ENCODE measurements around the gene SLC2A13. TPM values are rescaled to one million over a fixed set of nuclear protein-coding genes. Genes with fewer than 3 reads are reported as not detected.

The SLC2A13 gene
- total RNA-seq, 3 donors from 2014 or later = 2.4 to 3.6 (median 3.2) TPM

- no peaks in the 10 kb centered on the region for H3K27me3 Mint-ChIP-seq (ENCODE audit: low read depth)
- no peaks in the 10 kb centered on the region for H3K36me3 Mint-ChIP-seq (ENCODE audit: insufficient read depth)
- H3K4me3 Mint-ChIP-seq = no peak overlapping the region
- ATAC-seq = no peak
- DNase-seq = no peak
- peaks cover under 1% of the 10 kb centered on the region for H3K9me3 Mint-ChIP-seq
- H3K4me1 Mint-ChIP-seq (ENCODE audit: low read depth) = no peaks in the 10 kb centered on the region
Measured at GRCh38 chr12:39975374-39975918, 130.4 kb downstream of the SLC2A13 start.

- no peak for ATAC-seq
- H3K9me3 Mint-ChIP-seq = peaks cover 8% of the 10 kb centered on the region
- no peak for DNase-seq
- H3K4me1 Mint-ChIP-seq (ENCODE audit: low read depth) = no peaks in the 10 kb centered on the region
- no peaks in the 10 kb centered on the region for H3K36me3 Mint-ChIP-seq (ENCODE audit: insufficient read depth)
- H3K27me3 Mint-ChIP-seq (ENCODE audit: low read depth) = no peaks in the 10 kb centered on the region
- H3K4me3 Mint-ChIP-seq = no peak overlapping the region
Measured at GRCh38 chr12:39972119-39972518, 133.8 kb downstream of the SLC2A13 start.

GRCh38 chr12:39971348-39971747 is 134.5 kb downstream of the SLC2A13 start:
- no peak overlapping the region for H3K4me3 Mint-ChIP-seq
- H3K9me3 Mint-ChIP-seq = peaks cover 8% of the 10 kb centered on the region
- no peaks in the 10 kb centered on the region for H3K4me1 Mint-ChIP-seq (ENCODE audit: low read depth)
- DNase-seq (no peak), ATAC-seq (no peak)
- no peaks in the 10 kb centered on the region for H3K36me3 Mint-ChIP-seq (ENCODE audit: insufficient read depth)
- no peaks in the 10 kb centered on the region for H3K27me3 Mint-ChIP-seq (ENCODE audit: low read depth)

GRCh38 chr12:39966721-39967120 is 139.2 kb downstream of the SLC2A13 start:
- ATAC-seq (no peak), DNase-seq (no peak)
- Mint-ChIP-seq H3K9me3 (peaks cover 8% of the 10 kb centered on the region), H3K27me3 (ENCODE audit: low read depth) (no peaks in the 10 kb centered on the region), H3K36me3 (ENCODE audit: insufficient read depth) (no peaks in the 10 kb centered on the region), H3K4me3 (no peak overlapping the region), H3K4me1 (ENCODE audit: low read depth) (no peaks in the 10 kb centered on the region)

GRCh38 chr12:39966256-39966655 is 139.6 kb downstream of the SLC2A13 start:
- Mint-ChIP-seq H3K27me3 (ENCODE audit: low read depth) (no peaks in the 10 kb centered on the region), H3K4me1 (ENCODE audit: low read depth) (no peaks in the 10 kb centered on the region), H3K36me3 (ENCODE audit: insufficient read depth) (no peaks in the 10 kb centered on the region), H3K9me3 (peaks cover 8% of the 10 kb centered on the region), H3K4me3 (no peak overlapping the region)
- no peak for DNase-seq
- ATAC-seq = no peak

- no peaks in the 10 kb centered on the region for H3K27me3 Mint-ChIP-seq (ENCODE audit: low read depth)
- no peaks in the 10 kb centered on the region for H3K4me1 Mint-ChIP-seq (ENCODE audit: low read depth)
- no peak overlapping the region for H3K4me3 Mint-ChIP-seq
- no peaks in the 10 kb centered on the region for H3K36me3 Mint-ChIP-seq (ENCODE audit: insufficient read depth)
- no peaks in the 10 kb centered on the region for H3K9me3 Mint-ChIP-seq
- DNase-seq (no peak), ATAC-seq (no peak)
Measured at GRCh38 chr12:39959467-39959866, 146.4 kb downstream of the SLC2A13 start.

- DNase-seq (no peak), ATAC-seq (no peak)
- Mint-ChIP-seq H3K9me3 (no peaks in the 10 kb centered on the region), H3K27me3 (ENCODE audit: low read depth) (no peaks in the 10 kb centered on the region), H3K4me3 (no peak overlapping the region), H3K36me3 (ENCODE audit: insufficient read depth) (no peaks in the 10 kb centered on the region), H3K4me1 (ENCODE audit: low read depth) (no peaks in the 10 kb centered on the region)
Measured at GRCh38 chr12:39959031-39959430, 146.8 kb downstream of the SLC2A13 start.

GRCh38 chr12:39958377-39958776 is 147.5 kb downstream of the SLC2A13 start:
- H3K4me1 Mint-ChIP-seq (ENCODE audit: low read depth) = no peaks in the 10 kb centered on the region
- H3K27me3 Mint-ChIP-seq (ENCODE audit: low read depth) = no peaks in the 10 kb centered on the region
- DNase-seq (no peak), ATAC-seq (no peak)
- H3K36me3 Mint-ChIP-seq (ENCODE audit: insufficient read depth) = no peaks in the 10 kb centered on the region
- no peaks in the 10 kb centered on the region for H3K9me3 Mint-ChIP-seq
- no peak overlapping the region for H3K4me3 Mint-ChIP-seq

GRCh38 chr12:39956725-39957124 is 149.2 kb downstream of the SLC2A13 start:
- Mint-ChIP-seq H3K4me1 (ENCODE audit: low read depth) (no peaks in the 10 kb centered on the region), H3K36me3 (ENCODE audit: insufficient read depth) (peaks cover 2% of the 10 kb centered on the region), H3K9me3 (no peaks in the 10 kb centered on the region), H3K4me3 (no peak overlapping the region), H3K27me3 (ENCODE audit: low read depth) (no peaks in the 10 kb centered on the region)
- ATAC-seq (no peak), DNase-seq (no peak)

GRCh38 chr12:39946361-39947280 is 159.3 kb downstream of the SLC2A13 start:
- ATAC-seq = no peak
- peaks cover 17% of the 10 kb centered on the region for H3K36me3 Mint-ChIP-seq (ENCODE audit: insufficient read depth)
- H3K4me3 Mint-ChIP-seq = no peak overlapping the region

GRCh38 chr12:39937119-39937518 is 168.8 kb downstream of the SLC2A13 start:
- no peak overlapping the region for H3K4me3 Mint-ChIP-seq
- DNase-seq (no peak), ATAC-seq (no peak)
- no peaks in the 10 kb centered on the region for H3K36me3 Mint-ChIP-seq (ENCODE audit: insufficient read depth)
- no peaks in the 10 kb centered on the region for H3K4me1 Mint-ChIP-seq (ENCODE audit: low read depth)
- no peaks in the 10 kb centered on the region for H3K27me3 Mint-ChIP-seq (ENCODE audit: low read depth)
- H3K9me3 Mint-ChIP-seq = peaks cover 10% of the 10 kb centered on the region

More at GRCh38 chr12:39946361-39947280, 159.3 kb downstream of the SLC2A13 start:
- Mint-ChIP-seq H3K27me3 (ENCODE audit: low read depth) (no peaks in the 10 kb centered on the region), H3K4me1 (ENCODE audit: low read depth) (no peaks in the 10 kb centered on the region), H3K9me3 (peaks cover 17% of the 10 kb centered on the region)
- no peak for DNase-seq

GRCh38 chr12:39935839-39936238 is 170.0 kb downstream of the SLC2A13 start:
- Mint-ChIP-seq H3K4me3 (no peak overlapping the region), H3K36me3 (ENCODE audit: insufficient read depth) (no peaks in the 10 kb centered on the region), H3K27me3 (ENCODE audit: low read depth) (no peaks in the 10 kb centered on the region), H3K9me3 (peaks cover 2% of the 10 kb centered on the region), H3K4me1 (ENCODE audit: low read depth) (no peaks in the 10 kb centered on the region)
- no peak for DNase-seq
- no peak for ATAC-seq

GRCh38 chr12:39935275-39935674 is 170.6 kb downstream of the SLC2A13 start:
- no peaks in the 10 kb centered on the region for H3K27me3 Mint-ChIP-seq (ENCODE audit: low read depth)
- ATAC-seq (no peak), DNase-seq (no peak)
- H3K36me3 Mint-ChIP-seq (ENCODE audit: insufficient read depth) = no peaks in the 10 kb centered on the region
- no peaks in the 10 kb centered on the region for H3K9me3 Mint-ChIP-seq
- H3K4me1 Mint-ChIP-seq (ENCODE audit: low read depth) = no peaks in the 10 kb centered on the region
- H3K4me3 Mint-ChIP-seq = no peak overlapping the region

GRCh38 chr12:39931857-39932256 is 174.0 kb downstream of the SLC2A13 start:
- Mint-ChIP-seq H3K9me3 (no peaks in the 10 kb centered on the region), H3K4me3 (no peak overlapping the region), H3K27me3 (ENCODE audit: low read depth) (no peaks in the 10 kb centered on the region), H3K36me3 (ENCODE audit: insufficient read depth) (no peaks in the 10 kb centered on the region), H3K4me1 (ENCODE audit: low read depth) (no peaks in the 10 kb centered on the region)
- DNase-seq (no peak), ATAC-seq (no peak)

GRCh38 chr12:39931231-39931630 is 174.7 kb downstream of the SLC2A13 start:
- DNase-seq (no peak), ATAC-seq (no peak)
- no peaks in the 10 kb centered on the region for H3K27me3 Mint-ChIP-seq (ENCODE audit: low read depth)
- no peaks in the 10 kb centered on the region for H3K36me3 Mint-ChIP-seq (ENCODE audit: insufficient read depth)
- no peak overlapping the region for H3K4me3 Mint-ChIP-seq
- H3K4me1 Mint-ChIP-seq (ENCODE audit: low read depth) = no peaks in the 10 kb centered on the region
- no peaks in the 10 kb centered on the region for H3K9me3 Mint-ChIP-seq

All from activated T-cell treated with anti-CD3 and anti-CD28 coated beads, Interleukin-2, amount 50 U/mL, for 4 hours (primary cell).